Peyer's patch (tissue), 4 donors: ENCODE results near the gene DHX57. TPM values are rescaled to one million over a fixed set of nuclear protein-coding genes. Genes with fewer than 3 reads are reported as not detected.

Source experiments
- DNase-seq, 3 donors: peaks; one replicate each; pipeline ENCODE4 v3.0.0-alpha.2; 2017 to 2019
- H3K27ac ChIP-seq, 4 donors: fragments of 200-600 bp; sonication (generic); one replicate each; pipeline ENCODE4 v1.5.1; 2016 to 2019
- H3K27me3 ChIP-seq, 2 donors: fragments of 200-600 bp; sonication (generic); one replicate each; pipeline ENCODE4 v1.5.1; 2019
- H3K36me3 ChIP-seq, 3 donors: fragments of 200-600 bp; sonication (generic); one replicate each; pipeline ENCODE4 v1.5.1; 2016 to 2019
- H3K4me1 ChIP-seq, 4 donors: fragments of 200-600 bp; sonication (generic); one replicate each; pipeline ENCODE4 v1.5.1; 2016 to 2019
- H3K4me3 ChIP-seq, 4 donors: fragments of 200-600 bp; sonication (generic); 1 replicate in 3 of 4; 2 replicates in 1 of 4; pipeline ENCODE4 v1.5.1; 2016 to 2019; ENCODE audit warnings: mild to moderate bottlenecking in 1 of 4
- H3K9me3 ChIP-seq, 4 donors: fragments of 200-600 bp; sonication (generic); one replicate each; pipeline ENCODE4 v1.5.1; 2016 to 2019; ENCODE audit warnings: mild to moderate bottlenecking in 1 of 4
- CTCF ChIP-seq, 6 experiments: fragments of 450-650 bp in 4 of 6; fragments of 200-600 bp in 2 of 6; sonication (generic) in 1 of 6; IDR thresholded peaks; one replicate each; pipeline ENCODE4 v1.5.1; 2017 to 2019; ENCODE audit warnings: antibody characterized with exemption in 6 of 6, mild to moderate bottlenecking in 3 of 6, moderate library complexity in 1 of 6
- POLR2A ChIP-seq, 2 donors: fragments of 450-650 bp; IDR thresholded peaks; one replicate each; pipeline ENCODE4 v1.5.1; 2017; ENCODE audit warnings: antibody characterized with exemption in 2 of 2, mild to moderate bottlenecking in 2 of 2, moderate library complexity in 2 of 2
- total RNA-seq, 4 donors: library from RNA; depleted of rRNA; stranded (reverse); fragments of >200 nt; gene quantifications; one replicate each; pipeline ENCODE4 v1.1.0, GENCODE V29; 2016

DHX57 gene
- total RNA-seq, 4 donors from 2014 or later: 4.5 to 69.3 (median 7.3) TPM

GRCh38 chr2:38791744-38792143 is 84.0 kb downstream of the DHX57 start:
- Histone ChIP-seq H3K27ac (no peak overlapping the region), H3K4me3 (no peak overlapping the region), H3K36me3 (no peaks in the 10 kb centered on the region), H3K4me1 (peaks cover 0 to 24% (median 3%) of the 10 kb centered on the region in 4 donors), H3K27me3 (no peaks in the 10 kb centered on the region), H3K9me3 (no peaks in the 10 kb centered on the region)
- DNase-seq: no peak
- TF ChIP-seq CTCF (IDR thresholded peaks at IDR 0.05) (no peak), POLR2A (IDR thresholded peaks at IDR 0.05) (no peak)

- peak overlapping the region in 1 of 4 donors; percentile 5 for H3K4me3 ChIP-seq
- TF ChIP-seq CTCF (IDR thresholded peaks at IDR 0.05): no peak
- peak overlapping the region in 3 of 4 donors; percentile 60 to 77 (median 77) for H3K27ac ChIP-seq
- peaks cover 0 to 27% (median 3%) of the 10 kb centered on the region in 4 donors for H3K4me1 ChIP-seq
- peak in 2 of 3 donors; percentile 53 to 61 for DNase-seq
- H3K9me3 ChIP-seq: no peaks in the 10 kb centered on the region
- H3K36me3 ChIP-seq: no peaks in the 10 kb centered on the region
- H3K27me3 ChIP-seq: no peaks in the 10 kb centered on the region
Measured at GRCh38 chr2:38789691-38790090, 86.0 kb downstream of the DHX57 start.

- Histone ChIP-seq H3K27ac (peak overlapping the region in 1 of 4 donors; percentile 76), H3K4me3 (no peak overlapping the region), H3K27me3 (no peaks in the 10 kb centered on the region), H3K36me3 (no peaks in the 10 kb centered on the region), H3K4me1 (peaks cover 0 to 37% (median 3%) of the 10 kb centered on the region in 4 donors), H3K9me3 (no peaks in the 10 kb centered on the region)
- DNase-seq: no peak
- TF ChIP-seq POLR2A (IDR thresholded peaks at IDR 0.05) (peak in 1 of 2 donors; percentile 8), CTCF (IDR thresholded peaks at IDR 0.05) (no peak)
Measured at GRCh38 chr2:38788306-38788705, 87.4 kb downstream of the DHX57 start.

- Histone ChIP-seq H3K4me1 (peaks cover 0 to 19% (median 0%) of the 10 kb centered on the region in 4 donors), H3K36me3 (peaks cover 0 to 11% (median 0%) of the 10 kb centered on the region in 3 donors), H3K9me3 (no peaks in the 10 kb centered on the region), H3K27me3 (no peaks in the 10 kb centered on the region), H3K27ac (no peak overlapping the region), H3K4me3 (no peak overlapping the region)
- no peak for DNase-seq
- no peak for TF ChIP-seq POLR2A (IDR thresholded peaks at IDR 0.05)
Measured at GRCh38 chr2:38783586-38783985, 92.1 kb downstream of the DHX57 start.

GRCh38 chr2:38778687-38779082 is 97.0 kb downstream of the DHX57 start:
- TF ChIP-seq POLR2A (IDR thresholded peaks at IDR 0.05): no peak
- no peak for TF ChIP-seq CTCF (IDR thresholded peaks at IDR 0.05)
- Histone ChIP-seq H3K4me3 (peak overlapping the region; percentile 51 to 66 (median 60)), H3K27ac (peak overlapping the region in 3 of 4 donors; percentile 44 to 80 (median 71)), H3K27me3 (no peaks in the 10 kb centered on the region), H3K9me3 (no peaks in the 10 kb centered on the region), H3K4me1 (peaks cover 0 to 7% (median 0%) of the 10 kb centered on the region in 4 donors), H3K36me3 (peaks cover 0 to 11% (median 0%) of the 10 kb centered on the region in 3 donors)
- no peak for DNase-seq

- Histone ChIP-seq H3K4me1 (peaks cover 0 to 7% (median 0%) of the 10 kb centered on the region in 4 donors), H3K4me3 (no peak overlapping the region), H3K9me3 (no peaks in the 10 kb centered on the region), H3K36me3 (peaks cover 0 to 5% (median 0%) of the 10 kb centered on the region in 3 donors), H3K27ac (no peak overlapping the region), H3K27me3 (no peaks in the 10 kb centered on the region)
- no peak for DNase-seq
- TF ChIP-seq CTCF (IDR thresholded peaks at IDR 0.05): no peak
- no peak for TF ChIP-seq POLR2A (IDR thresholded peaks at IDR 0.05)
Measured at GRCh38 chr2:38776531-38776930, 99.2 kb downstream of the DHX57 start.
